GM04504 (cell line): Measurements from ENCODE around the gene CHST4.
A peak's percentile ranks its signal among the peaks of the same experiment; 100 is the strongest.
"Not testable (repeated sequence)": the region's sequence is repeated elsewhere in the genome, so short reads cannot be mapped to it uniquely, and the experiment has no call there.

ENCODE experiments used
- DNase-seq: peaks from one replicate; pipeline ENCODE4 v3.0.0-alpha.2; 2012; ENCODE audit warnings: low read depth

Gene CHST4

GRCh38 chr16:71526111-71526631 lies at the start of gene CHST4:
Gene CHST4, plus strand, starts transcription at chr16:71526426. Its CDS starts 10,252 bp downstream, at chr16:71536678.
- peak; percentile 28 for DNase-seq

- no peak for DNase-seq
Observed at GRCh38 chr16:71476457-71477124, 49.6 kb upstream of the CHST4 start.

DNA sequence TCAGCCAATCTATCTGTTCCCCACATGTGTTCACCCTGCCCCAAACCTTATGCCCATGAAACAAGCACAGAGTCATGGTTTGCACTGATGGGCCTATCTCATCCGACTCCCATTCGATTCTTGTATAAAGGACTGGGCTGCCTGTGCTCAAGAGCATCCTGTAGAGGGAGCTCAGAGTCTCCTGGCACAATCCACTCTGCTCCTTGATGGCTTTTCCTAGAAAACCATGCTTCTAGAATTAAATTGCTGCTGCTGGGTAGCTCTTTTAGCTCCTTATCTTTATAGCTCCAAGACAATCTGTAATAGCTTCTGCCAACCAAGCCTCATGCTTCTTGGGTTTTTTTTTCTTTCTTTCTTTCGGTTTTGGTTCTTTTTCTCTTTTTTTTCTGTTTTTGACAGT lies 46.8 kb upstream of the CHST4 start:
- no peak for DNase-seq

GRCh38 chr16:71480956-71481355 lies 45.3 kb upstream of the CHST4 start:
- DNase-seq: no peak

DNA sequence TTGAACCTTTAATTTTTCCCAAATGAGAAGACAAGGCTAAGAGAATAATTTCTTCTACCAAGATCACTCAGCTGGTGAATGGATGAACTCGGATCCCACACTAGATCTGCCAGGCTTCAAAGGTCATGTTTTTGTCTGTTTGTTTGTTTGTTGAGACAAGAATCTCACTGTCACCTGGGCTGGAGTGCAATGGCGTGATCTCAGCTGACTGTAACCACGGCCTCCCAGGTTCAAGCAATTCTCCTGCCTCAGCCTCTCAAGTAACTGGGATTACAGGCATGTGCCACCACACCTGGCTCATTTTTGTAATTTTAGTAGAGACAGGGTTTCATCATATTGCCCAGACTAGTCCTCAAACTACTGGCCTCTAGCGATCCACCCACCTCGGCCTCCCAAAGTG lies 43.7 kb upstream of the CHST4 start:
- no peak for DNase-seq

GRCh38 chr16:71484006-71484893 lies 42.0 kb upstream of the CHST4 start:
- DNase-seq: peak; percentile 86

DNA sequence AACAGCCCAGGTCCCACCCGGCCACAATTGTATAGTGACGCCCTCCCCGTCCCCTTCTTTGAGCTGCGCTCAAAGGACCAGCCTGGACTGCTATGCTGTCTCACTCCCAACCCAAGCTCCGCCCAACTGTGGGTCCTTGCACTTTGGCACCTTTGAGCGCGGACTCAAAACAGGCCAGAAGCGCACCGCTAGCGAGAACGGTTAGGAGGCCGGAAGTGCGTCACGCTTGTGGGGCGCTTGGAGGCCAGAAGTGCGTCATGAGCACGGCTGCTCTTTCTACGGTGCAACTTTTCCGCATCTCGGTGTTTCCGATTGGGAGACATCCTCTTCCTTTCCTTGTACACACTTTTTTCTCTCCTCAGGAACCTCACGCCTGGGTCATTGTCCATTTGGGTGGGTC lies 37.1 kb upstream of the CHST4 start, which contains the start of gene ZNF19:
TSS of gene ZNF19 (minus strand) at position 203 of the 400 bp plus-strand sequence. CDS start 7,210 bp downstream, outside the sequence.
- no peak for DNase-seq

DNA sequence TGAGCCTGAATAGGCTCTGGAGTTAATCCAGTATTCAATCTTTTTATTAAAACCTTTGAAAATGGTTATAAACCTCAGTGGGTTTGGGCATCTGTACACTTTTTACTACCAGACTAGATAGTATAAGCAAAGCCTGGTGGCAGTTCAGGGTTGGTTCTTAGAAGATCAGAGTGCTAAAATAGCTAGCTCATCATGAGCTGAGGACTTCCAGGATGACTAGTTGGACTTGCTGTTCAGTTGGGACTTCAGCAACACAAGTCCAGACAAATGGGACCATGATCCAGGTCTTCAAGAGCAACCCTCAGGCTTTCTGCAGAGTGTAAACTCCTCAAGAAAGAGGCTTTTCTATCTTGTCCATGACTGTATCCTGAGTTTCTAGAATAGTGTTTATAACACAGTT lies 35.9 kb upstream of the CHST4 start:
- no peak for DNase-seq

DNA sequence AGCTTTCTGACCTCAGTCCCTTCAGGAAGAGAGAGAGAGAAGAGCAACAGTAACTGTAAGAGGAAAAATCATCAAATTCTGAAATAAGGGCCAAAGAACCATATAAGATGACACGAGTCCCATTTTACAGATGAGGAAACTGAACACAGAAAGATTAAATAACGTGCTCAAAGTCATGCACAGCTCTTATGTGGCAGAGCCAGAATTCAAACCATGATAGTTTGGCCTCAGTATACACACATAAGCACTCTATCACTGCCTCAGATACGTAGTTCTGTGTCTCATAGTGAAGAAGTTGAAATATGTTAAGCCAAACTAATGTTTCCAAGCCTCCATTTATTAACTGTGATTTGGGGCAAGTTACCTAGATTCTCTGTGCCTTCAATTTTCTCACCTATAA lies 35.2 kb upstream of the CHST4 start:
- DNase-seq: no peak

GRCh38 chr16:71492786-71493185 lies 33.4 kb upstream of the CHST4 start:
- DNase-seq: no peak

DNA sequence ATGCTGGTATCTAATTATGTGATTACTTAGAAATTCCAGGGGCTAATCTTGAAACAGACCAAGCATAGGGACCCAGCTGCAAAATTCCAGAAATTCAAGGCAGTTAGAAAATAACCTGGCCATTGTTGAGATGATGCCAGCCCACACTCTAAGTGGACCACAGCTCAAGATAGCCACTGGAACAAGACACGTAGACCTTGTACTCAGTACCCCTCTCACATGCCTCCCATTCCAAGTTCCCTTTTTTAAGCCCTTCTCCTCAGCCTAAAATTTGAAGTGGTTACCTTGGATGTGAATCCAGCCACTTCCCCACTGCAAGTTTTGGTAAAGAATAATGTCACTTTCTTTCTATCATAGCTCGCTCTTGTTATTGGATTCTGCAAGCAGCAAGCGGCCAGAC lies 33.0 kb upstream of the CHST4 start:
- DNase-seq: no peak

- no peak for DNase-seq
Observed at GRCh38 chr16:71498031-71498430, 28.2 kb upstream of the CHST4 start.

DNA sequence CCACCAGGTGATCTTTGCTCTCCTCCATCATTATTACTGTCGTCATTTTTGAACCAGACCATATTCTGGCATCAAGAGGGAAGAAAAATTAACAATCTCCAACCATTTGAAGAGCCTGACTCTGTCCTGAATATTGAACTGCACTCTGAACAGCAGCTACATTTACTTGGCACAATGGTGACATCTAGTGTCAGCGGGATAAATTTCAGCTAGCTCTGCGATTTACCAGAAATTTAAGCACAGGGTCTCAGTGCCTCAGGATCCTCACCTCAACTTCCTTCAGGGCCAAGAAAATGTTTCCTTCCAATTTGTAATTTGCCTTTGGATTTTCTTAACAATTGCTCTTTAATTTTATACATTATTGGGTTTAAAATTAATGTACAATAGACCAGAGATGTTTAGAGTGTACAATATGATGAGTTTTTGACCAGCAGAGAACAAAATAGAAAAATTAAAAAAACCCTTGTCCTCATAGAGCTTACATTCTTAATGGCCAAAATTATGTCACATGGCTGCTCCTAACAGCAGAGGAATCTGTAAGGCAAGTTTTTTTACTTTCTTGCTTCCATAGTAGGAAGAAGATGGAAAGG lies 26.4 kb upstream of the CHST4 start:
- DNase-seq: no peak

DNA sequence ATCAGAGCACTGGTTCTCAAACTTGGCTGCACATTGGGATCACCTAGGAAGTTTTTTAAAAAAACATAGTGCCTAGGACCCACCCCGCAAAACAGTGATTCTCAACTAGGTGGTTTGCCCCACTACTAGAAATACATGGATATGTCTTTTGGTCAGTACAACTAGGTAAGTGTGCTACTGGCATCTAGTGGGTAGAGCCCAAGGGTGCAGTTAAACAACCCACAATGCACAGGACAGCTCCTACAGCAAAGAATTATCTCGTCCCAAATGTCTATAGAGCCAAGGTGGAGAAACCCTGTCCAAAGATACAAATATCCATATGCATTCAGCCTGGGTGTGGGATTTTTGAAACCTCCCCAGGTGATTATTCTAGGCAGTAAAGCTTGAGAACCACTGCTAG lies 25.3 kb upstream of the CHST4 start:
- no peak for DNase-seq

GRCh38 chr16:71501547-71501946 lies 24.7 kb upstream of the CHST4 start:
- DNase-seq: no peak

- DNase-seq: not testable (repeated sequence)
Observed at GRCh38 chr16:71504051-71504450, 22.2 kb upstream of the CHST4 start.

- no peak for DNase-seq
Observed at GRCh38 chr16:71504901-71505300, 21.3 kb upstream of the CHST4 start.

DNA sequence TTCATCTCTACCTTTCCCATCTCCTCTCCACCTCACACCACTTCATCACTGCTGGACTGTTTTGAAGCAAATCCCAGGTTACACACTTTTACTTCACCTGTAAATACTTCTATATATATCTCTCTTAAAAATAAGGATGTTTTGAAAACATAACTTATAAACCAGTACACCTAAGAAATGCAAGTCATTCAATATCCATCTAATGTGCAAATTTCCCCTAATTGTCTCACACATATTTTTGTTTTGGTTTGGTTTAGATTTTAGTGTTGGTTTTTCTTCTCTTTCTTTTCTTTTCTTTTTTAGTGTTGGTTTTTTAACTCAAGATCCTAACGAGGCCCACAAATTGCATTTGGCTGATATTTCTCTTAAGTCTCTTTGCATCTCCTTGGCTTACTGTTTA lies 19.2 kb upstream of the CHST4 start:
- DNase-seq: no peak

DNA sequence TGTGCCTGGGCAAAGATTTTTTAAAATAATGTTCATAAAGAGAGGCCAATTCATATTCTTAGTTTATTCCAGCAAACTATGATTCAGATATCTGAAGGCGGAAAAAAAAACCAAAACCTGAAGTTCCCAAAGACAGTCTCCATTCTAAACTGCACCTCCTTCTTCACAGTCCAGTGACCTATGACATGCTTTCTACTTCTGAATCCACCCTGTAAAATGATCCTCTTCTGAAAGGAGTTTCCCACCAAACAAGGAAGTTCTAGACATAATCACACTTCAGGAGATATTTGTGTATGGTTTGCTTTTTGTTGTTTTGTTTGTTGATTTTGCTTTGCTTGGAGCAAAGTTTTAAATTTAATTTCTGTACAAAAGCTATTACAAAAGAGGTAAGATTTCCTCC lies 12.9 kb upstream of the CHST4 start:
- DNase-seq: no peak

DNA sequence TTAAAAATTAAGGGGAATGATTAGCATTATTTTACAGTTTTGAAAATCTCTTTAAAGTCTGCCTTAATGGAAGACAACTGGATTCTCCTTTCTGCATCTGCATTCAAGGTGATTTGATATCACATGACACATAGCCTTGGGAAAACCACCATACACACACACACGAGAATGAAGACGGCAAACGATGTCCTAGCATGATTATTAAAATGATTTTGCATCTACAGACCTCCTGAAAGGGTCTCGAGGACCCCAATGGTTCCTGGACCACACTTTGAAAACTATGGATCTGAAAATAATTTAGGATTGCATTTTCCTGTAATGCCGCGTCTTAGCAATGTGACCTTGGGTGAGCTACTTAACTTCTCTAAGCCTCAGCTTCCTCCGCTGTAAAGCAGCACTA lies 11.8 kb upstream of the CHST4 start:
- no peak for DNase-seq

DNA sequence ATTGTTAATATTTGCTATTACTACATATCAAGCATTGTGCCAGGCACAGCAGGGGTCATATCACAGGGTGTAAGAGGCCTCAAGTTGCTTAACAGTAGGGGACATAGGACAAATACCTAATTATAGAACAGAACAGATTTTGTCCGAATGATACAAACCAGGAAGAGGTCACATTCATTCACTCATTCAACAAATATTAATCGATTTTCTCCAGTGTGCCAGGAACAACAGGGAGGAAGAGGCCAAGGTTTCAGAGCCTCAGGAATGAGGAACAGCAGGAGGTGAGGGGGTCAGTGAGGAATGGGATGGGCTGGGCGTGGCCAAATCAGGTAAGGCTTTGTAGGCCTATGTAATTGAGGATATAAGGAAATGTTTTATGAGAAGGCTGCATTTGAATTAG lies 11.2 kb upstream of the CHST4 start:
- DNase-seq: no peak

DNA sequence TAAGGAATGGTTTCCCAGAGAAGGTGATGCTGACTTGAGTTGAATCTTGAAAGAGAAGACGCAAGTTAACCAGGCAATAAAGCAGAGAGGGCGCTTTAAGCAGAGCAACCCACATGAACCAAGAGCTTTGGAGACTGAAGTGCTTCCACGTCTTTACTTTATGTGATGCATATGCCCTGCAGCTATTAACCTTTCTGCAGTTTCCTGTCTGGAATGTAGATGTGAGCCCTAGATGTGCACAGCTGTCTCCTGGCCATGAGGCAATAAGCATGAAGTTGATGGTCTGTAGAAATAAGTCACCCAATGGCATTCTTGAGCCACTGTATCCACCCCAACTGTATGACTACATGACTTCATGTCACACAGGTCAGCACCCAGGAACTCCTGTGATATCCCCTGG lies 5.7 kb upstream of the CHST4 start:
- DNase-seq: no peak
